ENCODE measurements around the gene PRKN.
"Not testable (repeated sequence)": the region's sequence is repeated elsewhere in the genome, so short reads cannot be mapped to it uniquely, and the experiment has no call there.

The PRKN gene

DNA sequence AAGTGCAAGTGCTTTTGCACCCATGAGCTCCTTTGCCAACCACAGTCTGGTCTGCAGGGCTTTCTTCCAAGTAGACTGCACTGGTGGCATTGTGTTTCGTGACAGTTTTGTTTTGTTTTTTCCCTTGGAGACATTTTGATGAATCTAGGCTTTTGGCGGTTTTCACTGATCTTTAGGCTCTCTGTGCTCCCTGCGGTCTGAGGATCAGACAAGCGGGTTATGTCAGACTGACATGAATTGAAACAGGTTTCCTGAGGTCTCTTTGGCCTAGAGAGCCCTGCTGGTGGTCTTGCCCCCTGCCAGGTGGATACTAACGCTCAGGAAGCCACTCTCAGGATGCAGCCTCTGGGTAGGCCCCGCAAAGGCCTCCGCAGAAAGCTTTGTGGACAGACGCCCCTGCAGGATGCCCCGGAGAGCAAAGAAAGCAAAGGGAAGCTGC is 898.3 kb downstream of the PRKN start:
- no peak for DNase-seq

DNA sequence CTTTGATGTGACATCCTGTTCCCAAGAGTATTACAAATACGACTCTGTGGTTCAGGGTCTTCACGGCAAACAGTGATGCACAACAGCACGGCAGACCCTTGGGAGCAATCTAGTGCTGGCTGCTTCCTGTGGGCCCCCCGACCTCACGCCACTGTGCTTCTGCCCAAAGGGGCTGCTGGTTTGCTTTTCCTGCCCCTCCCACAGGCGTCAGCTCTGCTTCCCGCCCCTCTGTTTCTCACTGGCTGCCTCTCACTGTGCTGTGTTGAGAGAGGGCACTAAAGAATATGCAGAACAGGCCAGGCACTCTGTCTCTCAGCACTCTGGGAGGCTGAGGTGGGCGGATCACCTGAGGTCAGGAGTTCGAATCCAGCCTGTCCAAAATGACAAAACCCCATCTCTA is 899.2 kb downstream of the PRKN start:
- DNase-seq, result no peak

DNA sequence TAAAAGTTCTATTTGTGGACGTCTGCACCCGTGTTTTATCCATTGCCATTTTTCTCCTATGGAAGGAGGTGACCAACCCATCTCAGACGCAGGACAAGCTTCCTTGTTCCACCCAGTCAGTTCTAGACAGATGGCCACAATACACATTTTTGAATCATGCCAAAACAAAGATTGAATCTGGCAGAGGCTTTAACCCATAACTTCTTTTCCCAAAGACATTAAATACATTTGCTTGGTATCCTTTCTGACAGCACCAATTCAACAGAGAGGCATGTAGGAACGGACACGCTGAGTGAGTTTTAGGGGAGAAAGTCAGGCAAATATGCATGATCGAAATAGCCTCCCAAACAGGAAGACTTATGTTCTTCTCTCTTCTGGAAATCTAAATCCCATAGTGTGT is 901.1 kb downstream of the PRKN start:
- no peak for DNase-seq

DNA sequence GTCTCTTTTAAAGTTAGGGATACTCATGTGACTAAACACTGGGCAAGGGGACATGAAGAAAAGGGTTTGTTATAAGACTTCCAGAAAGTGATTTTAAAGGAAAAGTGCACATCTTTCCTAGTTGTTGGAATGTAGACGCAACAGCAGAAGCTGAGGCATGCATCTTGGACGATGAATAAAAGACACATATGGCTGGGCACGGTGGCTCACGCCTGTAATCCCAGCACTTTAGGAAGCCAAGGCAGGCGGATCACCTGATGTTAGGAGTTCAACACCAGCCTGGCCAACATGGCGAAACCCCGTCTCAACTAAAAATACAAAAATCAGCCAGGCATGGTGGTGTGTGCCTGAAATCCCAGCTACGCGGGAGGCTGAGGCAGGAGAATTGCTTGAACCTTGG is 905.4 kb downstream of the PRKN start:
- DNase-seq, result not testable (repeated sequence)

DNA sequence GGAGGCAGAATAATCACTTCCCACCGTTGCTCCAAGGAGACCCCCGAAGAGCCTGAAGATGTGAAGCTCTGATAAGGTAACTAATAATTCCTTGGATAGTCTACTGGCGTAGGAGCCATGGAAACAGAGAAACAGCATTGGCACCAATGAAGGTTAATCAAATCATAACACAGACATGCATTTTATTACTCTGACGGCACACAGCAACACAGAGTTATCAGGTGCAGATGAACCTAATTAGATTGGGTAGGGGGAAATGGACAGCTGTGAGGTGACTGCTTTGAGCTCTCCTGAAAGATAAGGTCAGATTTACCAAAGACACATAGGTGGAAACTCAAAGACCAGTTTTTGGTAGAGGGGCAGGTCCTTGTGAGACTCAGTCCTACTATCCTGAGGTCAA is 909.7 kb downstream of the PRKN start:
- no peak for DNase-seq

DNA sequence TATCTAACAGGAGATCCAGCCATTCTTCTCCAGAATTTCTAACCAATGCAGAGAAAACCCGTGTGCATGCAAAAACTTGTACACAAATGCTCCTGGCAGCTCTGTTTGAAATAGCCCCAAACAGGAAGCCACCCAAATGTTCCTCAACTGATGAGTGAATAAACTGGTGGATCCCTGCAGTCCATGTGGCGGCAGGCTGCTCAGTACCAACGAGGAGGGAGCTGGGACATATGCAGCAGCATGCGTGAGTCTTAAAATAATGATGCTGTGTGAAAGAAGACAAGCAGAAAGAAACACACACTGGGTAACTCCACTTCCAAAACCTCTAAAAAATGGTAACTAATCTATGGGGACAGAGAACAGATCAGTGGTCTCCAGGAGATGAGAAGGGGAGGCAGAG is 911.6 kb downstream of the PRKN start:
- no peak for DNase-seq

DNA sequence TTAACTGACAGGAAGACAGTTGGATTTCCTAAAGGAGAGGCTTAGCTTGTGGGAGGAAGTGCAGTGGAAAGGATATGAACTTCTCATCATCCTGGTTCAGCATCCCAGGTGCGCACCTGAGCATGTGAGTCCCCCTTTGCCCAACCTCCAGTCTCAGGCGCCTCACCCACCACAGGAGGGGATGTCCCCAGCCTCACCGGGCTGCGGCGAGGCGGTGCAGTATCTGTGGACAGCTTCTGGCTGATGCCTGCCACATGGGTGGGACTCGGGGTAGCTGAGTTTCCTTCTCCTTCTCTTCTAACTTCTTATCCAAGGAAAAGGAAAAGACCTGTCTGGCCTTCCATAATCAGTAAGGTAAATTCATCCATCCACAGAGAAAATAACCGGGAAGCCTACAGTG is 914.4 kb downstream of the PRKN start:
- DNase-seq, result no peak

DNA sequence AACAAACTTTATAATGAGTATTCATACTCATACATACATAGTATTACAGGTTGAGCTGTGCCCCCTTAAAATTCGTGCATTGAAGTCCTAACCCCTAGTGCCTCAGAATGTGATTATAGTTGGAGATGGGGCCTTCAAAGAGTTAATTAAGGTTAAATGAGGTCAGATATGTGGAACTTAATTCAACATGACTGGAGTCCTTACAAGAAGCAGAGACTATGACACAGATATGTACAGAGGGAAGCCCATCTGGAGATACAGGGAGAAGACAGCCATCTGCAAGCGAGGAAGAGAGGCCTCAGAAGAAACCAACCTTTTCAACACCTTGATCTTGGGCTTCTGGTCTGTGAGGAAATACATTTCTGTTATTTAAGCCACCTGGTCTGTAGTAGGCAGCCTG is 917.6 kb downstream of the PRKN start:
- DNase-seq, result no peak

DNA sequence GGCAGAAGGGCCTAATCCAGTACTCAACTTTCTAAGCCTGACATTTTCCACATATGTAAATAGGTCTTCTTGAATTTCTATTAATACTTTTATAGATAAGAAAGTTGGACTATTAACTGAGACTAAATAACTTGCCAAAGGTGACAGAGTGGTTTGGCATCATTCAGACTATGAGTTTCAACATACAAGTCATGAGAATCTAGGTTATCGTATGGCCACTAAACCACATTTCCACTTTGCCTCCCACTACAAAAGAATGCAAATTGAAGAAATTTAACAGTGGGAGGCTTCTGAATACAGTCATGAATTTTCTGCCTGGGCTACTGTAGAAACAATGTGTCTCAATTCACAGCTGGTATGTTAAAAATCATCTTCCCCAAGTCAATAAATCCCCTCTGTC is 922.7 kb downstream of the PRKN start:
- no peak for DNase-seq

DNA sequence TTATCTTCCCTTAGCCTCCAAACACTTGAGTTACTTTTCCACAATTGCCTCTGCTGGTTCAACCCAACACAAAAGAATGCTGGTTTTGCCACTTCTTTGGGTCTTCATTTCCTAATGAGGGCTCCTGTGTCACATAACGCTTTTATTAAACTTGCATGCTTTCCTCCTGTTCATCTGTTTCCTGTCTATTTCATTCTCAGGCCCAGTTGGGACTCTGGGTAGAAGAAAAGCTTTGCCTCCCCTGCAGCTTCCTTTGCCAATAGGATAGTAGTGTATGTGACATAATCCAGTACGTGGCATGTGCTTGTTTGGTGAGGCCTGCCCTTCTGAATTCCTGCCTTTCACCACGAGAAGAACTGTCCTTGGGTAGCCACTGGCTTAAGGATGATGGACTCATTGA is 924.4 kb downstream of the PRKN start:
- DNase-seq, result no peak

DNA sequence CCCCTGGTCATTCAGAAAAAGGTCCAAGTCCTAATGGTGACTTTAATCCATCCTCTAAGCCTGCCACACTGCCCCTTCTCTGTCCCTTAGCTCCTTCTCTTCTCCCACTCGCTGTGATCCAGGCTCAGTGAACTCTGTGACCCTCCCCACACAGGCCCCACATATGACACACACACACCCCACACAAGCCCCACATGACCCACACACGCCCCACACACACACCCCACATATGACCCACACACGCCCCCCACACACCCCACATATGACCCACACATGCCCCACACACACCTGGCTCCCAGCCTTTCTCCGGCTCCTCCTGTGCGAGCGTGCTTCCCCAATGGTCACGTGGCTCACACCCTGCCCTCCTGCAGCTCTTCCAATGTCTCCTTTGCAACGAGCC is 925.3 kb downstream of the PRKN start:
- DNase-seq, result no peak

DNA sequence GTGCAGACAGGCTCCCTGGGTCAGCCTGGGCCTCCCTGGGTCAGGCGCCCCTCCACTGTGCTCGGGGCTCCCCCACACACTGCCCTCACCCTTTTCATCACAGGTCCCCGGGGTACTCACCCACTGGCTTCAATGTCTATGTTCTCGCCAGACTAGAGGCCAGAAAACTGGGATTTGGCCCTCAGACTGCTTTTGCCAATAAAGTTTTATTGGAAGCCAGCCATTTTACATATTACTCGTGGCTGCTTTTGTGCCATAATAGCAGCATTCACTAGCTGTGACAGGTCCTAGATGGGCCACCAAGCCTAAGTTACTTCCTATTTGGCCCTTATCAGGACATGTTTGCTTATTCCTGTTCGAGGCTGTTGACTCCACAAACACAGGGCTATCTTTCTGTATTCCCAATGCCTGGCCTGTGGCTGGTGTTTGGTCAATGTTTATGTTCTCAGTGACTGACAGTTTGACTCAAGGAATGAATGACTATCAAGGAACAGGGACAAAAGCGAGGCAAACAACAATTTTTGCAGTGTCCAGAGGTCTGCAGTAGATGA is 928.6 kb downstream of the PRKN start:
- DNase-seq, result no peak

DNA sequence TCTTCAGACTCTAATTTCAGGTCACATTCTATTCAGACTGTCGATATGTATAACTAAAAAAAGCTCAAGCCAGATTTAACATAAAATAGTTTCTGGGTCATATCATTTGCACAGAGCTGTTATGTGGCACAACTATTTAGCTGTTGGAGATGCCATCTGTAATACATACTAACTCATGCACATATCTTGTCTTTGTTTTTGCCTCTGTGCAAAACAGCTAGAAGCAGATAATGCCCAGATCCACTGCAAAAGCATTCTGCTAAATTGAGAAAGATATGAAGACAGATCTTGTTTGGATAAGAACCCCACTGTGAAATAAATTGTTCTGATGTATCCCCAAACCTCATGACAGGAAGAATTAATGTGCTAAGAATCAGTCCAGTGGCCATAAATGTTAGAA is 930.9 kb downstream of the PRKN start:
- DNase-seq, result no peak

DNA sequence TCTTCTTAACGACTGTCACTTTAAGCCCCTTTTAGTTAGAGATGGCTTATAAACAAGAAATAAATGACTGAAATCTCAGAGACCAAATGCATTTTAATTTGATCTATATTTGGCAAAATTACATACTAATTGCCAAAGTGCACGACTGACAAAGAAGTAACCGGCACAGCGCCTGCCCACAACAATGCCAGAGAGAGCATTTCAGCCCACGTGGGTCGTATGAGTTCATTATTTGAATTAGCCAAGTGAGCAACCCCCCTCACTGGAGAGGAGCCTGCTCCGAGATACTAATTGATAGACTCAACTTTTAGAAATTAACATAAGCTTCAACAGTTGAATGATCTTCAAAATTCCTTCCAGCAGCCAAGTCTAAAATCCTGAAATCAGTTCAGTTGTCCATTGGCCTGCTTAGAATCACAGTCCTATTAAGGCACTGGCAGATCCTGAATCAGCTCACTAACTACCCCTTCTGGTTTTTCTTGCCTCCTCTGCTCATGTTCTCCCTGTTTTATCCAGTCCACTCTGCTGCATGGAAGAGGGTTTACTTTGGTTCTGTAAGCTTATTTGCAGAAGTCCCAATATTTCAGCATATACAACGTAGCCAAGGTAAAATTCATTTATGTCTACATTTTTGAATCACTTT is 934.6 kb downstream of the PRKN start:
- DNase-seq, result no peak

DNA sequence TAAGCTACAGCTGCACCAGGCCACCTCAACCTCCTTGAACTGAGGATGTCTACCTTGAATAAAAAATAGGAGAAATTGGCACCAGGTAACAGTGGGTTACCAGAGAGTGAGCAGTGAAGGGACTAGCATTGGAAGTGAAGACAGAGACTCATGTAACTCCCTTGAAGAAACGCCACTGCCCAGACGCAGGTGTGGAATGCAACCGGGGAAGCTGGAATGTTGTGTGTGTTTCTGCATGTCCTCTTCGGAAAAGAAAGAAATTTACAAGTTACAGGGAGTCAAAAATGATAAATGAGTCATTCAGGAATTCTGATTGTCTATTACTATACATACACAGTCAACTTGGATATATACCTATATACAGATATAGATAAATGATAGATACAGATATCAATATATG is 939.0 kb downstream of the PRKN start:
- DNase-seq, result no peak

DNA sequence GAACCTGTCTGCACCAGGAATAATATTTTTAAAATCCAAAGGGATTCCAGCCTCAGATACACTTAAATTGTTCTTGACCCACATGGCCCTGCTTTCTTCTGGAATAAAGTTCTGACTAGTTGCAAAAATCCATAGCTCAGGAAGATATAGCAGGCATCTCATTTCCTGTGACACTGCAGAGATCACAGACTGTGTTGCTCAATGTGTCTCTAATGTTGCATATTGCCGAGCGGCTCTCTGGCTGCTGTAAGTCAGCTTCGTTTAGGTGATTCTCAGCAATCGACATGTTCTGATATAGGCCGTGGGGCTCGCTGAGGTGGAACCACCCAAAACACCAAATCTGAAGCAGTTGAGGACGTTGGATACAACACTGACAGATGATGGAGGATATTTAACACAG is 955.4 kb downstream of the PRKN start:
- DNase-seq, result no peak

DNA sequence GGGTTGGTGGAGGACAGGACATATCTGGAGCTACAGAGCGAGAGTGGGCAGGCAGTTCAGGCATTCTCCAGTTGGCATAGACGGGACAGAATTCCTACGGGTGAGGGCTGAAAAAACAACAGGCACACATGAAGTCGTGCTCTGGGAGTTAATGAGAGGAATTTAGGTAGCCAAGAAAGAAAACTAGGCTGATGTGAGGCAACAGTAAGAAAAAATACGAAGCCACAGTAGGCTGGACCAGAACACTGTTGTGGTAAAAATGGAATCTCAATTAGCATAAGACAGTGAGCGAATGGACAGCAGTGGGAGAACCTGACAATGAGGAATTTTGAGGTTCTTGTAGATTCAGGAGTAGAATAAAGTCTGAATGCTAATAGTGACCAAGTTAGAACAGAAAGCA is 965.6 kb downstream of the PRKN start:
- no peak for DNase-seq

DNA sequence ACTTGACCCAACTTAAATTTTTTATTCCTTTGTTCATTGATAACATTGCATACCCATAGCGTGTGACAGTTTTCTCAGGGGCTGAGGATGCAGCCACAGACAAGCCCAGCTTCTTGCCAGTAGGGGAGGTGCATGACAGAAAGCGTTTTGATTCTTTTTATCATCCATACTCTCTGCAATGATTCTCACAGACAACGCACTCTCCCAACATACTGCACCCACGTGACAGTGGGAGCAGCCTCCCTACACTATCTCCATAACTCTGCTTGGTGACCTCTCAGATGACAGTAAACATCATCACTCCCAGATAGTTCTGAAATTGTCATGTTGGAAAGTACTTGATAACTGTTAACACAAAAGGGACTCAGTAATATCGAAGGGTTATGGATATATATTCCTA is 972.5 kb downstream of the PRKN start:
- DNase-seq, result no peak

DNA sequence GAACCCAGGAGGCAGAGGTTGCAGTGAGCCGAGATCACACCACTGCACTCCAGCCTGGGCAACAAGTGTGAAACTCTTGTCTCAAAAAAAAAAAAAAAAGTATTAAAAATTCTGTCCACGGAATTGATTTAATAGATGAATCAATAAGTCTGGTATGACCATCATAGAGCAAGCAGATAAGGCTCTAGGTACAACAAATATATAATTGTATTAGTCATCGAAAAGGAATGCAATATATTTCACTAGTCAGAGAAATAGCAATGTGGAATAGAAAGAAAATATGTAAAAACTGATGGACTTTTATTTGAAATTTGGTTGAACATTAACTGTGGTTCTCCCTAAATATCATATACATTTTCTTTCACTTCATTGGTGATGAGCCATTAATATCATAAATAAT is 976.9 kb downstream of the PRKN start:
- no peak for DNase-seq

DNA sequence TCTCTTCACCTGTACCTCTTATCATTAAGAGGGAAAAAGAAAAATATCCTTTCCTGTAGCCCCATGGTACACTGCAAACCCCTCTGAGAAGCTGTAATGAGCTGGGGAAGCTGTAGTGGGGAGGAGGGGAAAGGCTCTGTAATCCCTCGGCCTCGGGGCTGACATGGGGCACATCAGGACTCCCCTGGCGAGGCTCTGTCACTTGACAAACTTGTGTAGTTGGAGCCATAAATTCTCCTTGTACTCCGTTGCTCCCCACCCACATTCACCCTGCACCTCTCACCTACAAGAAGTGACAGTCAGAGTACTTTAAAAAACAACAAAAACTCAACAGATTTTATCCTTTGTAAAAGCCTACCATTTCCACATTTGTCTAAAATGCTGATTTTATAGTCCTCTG is 978.0 kb downstream of the PRKN start:
- no peak for DNase-seq

DNA sequence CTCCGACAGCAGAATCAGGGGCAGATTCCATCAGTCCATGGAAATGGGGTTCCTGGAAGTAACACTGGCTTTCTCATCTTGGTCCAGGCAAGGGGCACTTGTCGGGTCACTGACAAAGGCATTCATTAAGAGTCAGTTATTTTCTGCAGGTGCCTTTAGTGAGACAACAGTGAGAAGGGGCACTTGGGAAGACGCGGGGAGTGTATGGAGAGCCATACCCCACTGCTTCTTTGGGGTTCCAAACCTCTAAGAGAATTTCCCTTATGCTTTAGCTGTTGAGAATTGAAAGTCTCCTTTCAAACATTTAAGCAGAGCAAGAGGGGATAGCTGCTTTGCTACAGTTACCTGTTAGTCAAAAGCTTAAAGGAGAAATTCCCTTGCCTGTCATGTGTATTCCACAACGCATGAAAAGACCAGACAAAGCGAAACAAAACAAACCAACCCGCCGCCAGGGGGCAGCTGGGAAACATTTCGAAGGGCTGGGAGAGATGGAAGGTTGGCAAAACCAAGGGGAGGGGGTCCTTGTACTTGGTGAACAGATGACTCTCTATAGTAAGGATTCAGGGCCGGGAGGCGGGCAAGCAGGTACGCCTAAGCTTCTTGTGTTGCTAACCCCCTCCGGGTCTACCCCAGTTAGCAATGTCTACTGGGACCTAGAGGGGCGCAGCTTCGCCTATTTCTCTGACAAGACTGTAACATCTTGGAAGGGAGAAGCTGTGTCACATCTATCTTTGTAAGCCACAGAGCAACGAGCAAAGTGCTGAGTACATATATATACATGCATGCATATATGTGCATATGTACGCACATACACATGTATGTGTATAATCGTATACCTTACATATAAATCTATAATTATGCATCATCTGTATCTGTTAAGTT is 978.8 kb downstream of the PRKN start:
- no peak for DNase-seq

DNA sequence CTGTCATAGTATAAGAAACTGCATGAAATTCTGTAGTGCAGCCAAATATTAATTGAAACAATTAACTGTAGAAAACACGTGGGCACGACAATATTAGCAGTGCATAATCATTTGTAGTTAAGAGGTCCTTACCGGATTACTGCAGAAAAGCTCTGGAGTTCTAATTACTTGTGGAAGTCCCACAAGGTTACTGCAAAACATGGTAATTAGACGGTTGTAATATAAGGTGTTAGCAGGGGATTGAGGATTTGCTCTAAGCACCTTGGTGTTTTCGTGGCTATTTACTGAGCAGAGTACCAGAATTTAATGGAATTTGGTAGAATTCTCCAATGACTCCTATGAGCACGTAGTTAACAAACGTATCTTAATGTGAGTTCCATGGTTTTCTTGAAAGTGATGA is 980.1 kb downstream of the PRKN start:
- DNase-seq, result no peak

DNA sequence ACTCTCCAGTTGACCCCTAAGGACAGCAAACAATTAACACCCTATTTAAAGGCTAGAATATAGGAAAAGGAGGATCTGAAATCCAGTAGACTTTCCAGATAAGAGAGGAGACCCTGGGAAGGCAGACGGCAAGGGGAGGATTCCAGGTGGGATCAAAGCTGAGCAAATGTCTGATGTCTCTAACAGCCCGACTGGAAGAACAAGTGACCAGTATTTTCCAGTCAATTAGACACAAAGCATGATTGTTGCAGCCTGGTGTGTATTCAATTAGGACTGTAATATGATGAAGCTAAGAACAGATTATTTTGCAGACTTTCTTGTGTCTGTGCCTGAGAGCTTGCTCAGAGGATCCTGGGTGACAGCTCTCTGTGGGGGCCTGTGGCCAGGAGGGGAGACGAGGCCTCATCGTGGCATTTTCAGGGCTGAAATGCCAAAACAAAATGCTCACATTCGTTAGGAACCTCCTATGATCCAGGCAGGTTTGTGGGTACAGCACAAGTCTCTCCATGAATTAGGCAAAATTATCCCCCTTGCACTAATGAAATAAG is 981.9 kb downstream of the PRKN start:
- DNase-seq, result no peak

DNA sequence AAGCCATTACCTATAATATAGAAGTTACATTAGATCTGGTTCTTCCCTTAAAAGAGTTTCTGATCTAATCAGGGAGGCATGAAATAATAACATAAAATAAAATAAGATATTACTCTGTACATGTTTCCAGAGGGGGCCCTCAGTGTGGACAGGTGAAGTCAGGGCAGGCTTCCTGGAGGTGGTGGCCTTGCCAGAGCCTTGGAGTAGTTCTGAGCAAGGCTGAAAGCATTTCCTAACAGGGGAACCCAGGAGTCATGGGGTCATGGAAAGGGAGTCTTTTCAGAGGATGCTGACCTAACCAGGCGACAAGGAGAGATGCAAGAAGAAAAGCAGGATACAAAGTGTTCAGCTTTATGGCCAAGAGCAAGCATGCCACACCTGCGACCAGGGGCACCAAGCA is 982.4 kb downstream of the PRKN start:
- DNase-seq, result no peak
